Measurements from ENCODE around the gene CDH5. TPM values are rescaled to one million over a fixed set of nuclear protein-coding genes. Genes with fewer than 3 reads are reported as not detected.
A peak's percentile ranks its signal among the peaks of the same experiment; 100 is the strongest.

The CDH5 gene
- total and polyA plus RNA-seq, 2 of the 13 experiments (the other 11 are each of a cell fraction or from before 2014, with no cell fraction given): 0.71 to 1.1 TPM

DNA sequence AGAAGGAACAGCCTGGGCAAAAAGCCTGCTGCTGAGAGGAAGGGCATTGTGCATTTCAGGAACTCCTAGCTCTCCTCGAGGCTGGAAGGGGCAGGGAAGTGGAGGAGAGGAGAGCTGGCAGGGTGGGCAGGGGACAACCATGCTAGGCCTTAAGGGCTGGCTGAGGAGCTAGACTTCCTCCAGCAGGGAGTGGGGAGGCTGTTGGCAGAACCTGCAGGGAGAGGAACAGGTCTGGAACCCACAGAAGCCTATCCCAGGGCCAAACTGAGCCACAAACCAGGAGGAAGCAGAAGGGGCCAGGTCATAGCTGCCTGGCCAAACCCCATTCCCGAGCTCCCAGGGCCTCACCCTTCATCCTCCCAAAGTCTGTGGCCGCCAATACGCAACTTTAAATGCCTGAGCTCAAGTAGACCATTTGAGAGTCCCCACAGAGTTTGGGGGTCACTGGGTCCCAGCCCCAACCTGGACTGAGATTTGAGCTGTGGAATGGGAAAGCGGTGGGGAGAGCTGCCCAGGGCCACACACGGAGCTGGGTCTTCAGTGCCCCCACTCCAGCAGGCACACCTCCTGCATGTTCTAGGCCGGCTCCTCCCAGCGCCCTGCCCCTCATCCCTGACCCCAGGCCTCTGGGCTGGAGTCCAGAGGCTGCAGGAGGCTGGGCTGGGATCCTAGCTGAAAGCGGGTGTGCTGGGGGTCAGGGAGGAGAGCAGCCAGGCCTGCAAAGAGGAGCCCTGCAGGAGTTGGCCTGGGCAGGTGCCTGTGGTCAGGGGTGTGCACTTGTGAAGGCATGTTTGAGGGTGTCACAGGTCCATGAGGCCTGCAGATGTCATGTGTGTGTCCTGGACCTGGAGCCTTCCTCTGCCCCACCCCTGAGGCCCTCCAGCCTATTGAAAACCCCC is 4.5 kb downstream of the CDH5 start (continued):
- TF ChIP-seq, protein P1, sequence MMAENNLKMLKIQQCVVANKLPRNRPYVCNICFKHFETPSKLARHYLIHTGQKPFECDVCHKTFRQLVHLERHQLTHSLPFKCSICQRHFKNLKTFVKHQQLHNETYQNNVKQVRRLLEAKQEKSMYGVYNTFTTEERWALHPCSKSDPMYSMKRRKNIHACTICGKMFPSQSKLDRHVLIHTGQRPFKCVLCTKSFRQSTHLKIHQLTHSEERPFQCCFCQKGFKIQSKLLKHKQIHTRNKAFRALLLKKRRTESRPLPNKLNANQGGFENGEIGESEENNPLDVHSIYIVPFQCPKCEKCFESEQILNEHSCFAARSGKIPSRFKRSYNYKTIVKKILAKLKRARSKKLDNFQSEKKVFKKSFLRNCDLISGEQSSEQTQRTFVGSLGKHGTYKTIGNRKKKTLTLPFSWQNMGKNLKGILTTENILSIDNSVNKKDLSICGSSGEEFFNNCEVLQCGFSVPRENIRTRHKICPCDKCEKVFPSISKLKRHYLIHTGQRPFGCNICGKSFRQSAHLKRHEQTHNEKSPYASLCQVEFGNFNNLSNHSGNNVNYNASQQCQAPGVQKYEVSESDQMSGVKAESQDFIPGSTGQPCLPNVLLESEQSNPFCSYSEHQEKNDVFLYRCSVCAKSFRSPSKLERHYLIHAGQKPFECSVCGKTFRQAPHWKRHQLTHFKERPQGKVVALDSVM (CRISPR knock-in tag; IDR thresholded peaks at IDR 0.05): peak; percentile 52; the same call in 1 of the 2 replicates
- TF ChIP-seq, protein P2, sequence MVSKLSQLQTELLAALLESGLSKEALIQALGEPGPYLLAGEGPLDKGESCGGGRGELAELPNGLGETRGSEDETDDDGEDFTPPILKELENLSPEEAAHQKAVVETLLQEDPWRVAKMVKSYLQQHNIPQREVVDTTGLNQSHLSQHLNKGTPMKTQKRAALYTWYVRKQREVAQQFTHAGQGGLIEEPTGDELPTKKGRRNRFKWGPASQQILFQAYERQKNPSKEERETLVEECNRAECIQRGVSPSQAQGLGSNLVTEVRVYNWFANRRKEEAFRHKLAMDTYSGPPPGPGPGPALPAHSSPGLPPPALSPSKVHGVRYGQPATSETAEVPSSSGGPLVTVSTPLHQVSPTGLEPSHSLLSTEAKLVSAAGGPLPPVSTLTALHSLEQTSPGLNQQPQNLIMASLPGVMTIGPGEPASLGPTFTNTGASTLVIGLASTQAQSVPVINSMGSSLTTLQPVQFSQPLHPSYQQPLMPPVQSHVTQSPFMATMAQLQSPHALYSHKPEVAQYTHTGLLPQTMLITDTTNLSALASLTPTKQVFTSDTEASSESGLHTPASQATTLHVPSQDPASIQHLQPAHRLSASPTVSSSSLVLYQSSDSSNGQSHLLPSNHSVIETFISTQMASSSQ (IDR thresholded peaks at IDR 0.05; ENCODE audit: low read depth): no peak
- TF ChIP-seq, protein P2 (CRISPR knock-in tag; IDR thresholded peaks at IDR 0.05; ENCODE audit: borderline replicate concordance): no peak
- TF ChIP-seq, protein P3, sequence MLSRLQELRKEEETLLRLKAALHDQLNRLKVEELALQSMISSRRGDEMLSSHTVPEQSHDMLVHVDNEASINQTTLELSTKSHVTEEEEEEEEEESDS (CRISPR knock-in tag; IDR thresholded peaks at IDR 0.05; ENCODE audit: borderline replicate concordance): no peak
- TF ChIP-seq, protein P4, sequence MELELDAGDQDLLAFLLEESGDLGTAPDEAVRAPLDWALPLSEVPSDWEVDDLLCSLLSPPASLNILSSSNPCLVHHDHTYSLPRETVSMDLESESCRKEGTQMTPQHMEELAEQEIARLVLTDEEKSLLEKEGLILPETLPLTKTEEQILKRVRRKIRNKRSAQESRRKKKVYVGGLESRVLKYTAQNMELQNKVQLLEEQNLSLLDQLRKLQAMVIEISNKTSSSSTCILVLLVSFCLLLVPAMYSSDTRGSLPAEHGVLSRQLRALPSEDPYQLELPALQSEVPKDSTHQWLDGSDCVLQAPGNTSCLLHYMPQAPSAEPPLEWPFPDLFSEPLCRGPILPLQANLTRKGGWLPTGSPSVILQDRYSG (CRISPR knock-in tag; IDR thresholded peaks at IDR 0.05): no peak
- TF ChIP-seq RBFOX2 (IDR thresholded peaks at IDR 0.05; ENCODE audit: low read depth, low read length) (no peak), ATAD3A (CRISPR knock-in tag; IDR thresholded peaks at IDR 0.05) (no peak), NFATC3 (CRISPR knock-in tag; IDR thresholded peaks at IDR 0.05) (no peak), HNF4A (CRISPR knock-in tag; IDR thresholded peaks at IDR 0.05) (0 out of 2 replicates have a peak, but pooled peaks have one; percentile 25), ZNF563 (CRISPR knock-in tag; IDR thresholded peaks at IDR 0.05) (no peak), FOXP1 (IDR thresholded peaks at IDR 0.05) (no peak), FOXP1 (CRISPR knock-in tag; IDR thresholded peaks at IDR 0.05) (no peak), TAF1 (CRISPR knock-in tag; IDR thresholded peaks at IDR 0.05) (no peak), MEIS2 (CRISPR knock-in tag; IDR thresholded peaks at IDR 0.05) (no peak), CHD2 (IDR thresholded peaks at IDR 0.05; ENCODE audit: low read depth, low read length) (no peak), ZKSCAN5 (CRISPR knock-in tag; IDR thresholded peaks at IDR 0.05) (no peak), ZFP82 (CRISPR knock-in tag; IDR thresholded peaks at IDR 0.05; ENCODE audit: borderline replicate concordance) (no peak)
- TF ChIP-seq, protein P5, sequence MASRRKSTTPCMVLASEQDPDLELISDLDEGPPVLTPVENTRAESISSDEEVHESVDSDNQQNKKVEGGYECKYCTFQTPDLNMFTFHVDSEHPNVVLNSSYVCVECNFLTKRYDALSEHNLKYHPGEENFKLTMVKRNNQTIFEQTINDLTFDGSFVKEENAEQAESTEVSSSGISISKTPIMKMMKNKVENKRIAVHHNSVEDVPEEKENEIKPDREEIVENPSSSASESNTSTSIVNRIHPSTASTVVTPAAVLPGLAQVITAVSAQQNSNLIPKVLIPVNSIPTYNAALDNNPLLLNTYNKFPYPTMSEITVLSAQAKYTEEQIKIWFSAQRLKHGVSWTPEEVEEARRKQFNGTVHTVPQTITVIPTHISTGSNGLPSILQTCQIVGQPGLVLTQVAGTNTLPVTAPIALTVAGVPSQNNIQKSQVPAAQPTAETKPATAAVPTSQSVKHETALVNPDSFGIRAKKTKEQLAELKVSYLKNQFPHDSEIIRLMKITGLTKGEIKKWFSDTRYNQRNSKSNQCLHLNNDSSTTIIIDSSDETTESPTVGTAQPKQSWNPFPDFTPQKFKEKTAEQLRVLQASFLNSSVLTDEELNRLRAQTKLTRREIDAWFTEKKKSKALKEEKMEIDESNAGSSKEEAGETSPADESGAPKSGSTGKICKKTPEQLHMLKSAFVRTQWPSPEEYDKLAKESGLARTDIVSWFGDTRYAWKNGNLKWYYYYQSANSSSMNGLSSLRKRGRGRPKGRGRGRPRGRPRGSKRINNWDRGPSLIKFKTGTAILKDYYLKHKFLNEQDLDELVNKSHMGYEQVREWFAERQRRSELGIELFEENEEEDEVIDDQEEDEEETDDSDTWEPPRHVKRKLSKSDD (CRISPR knock-in tag; IDR thresholded peaks at IDR 0.05; ENCODE audit: low read depth): no peak
- TF ChIP-seq, protein P6, sequence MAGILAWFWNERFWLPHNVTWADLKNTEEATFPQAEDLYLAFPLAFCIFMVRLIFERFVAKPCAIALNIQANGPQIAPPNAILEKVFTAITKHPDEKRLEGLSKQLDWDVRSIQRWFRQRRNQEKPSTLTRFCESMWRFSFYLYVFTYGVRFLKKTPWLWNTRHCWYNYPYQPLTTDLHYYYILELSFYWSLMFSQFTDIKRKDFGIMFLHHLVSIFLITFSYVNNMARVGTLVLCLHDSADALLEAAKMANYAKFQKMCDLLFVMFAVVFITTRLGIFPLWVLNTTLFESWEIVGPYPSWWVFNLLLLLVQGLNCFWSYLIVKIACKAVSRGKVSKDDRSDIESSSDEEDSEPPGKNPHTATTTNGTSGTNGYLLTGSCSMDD (CRISPR knock-in tag; IDR thresholded peaks at IDR 0.05): no peak

Data from HepG2 (cell line).